IgD-negative memory B cell (primary cell): ENCODE data around the gene SMARCC1. TPM values are rescaled to one million over a fixed set of nuclear protein-coding genes. Genes with fewer than 3 reads are reported as not detected.

Experiments
- H3K27ac Mint-ChIP-seq, 3 donors: one replicate each; pipeline ENCODE4 v1.8.0; 2020 to 2022; ENCODE audit warnings: mild to moderate bottlenecking in 3 of 3, mixed read lengths in 3 of 3, moderate library complexity in 1 of 3
- H3K27me3 Mint-ChIP-seq: one replicate; pipeline ENCODE4 v1.8.0; 2021; ENCODE audit warnings: mixed read lengths
- H3K36me3 Mint-ChIP-seq: one replicate; pipeline ENCODE4 v1.8.0; 2020; ENCODE audit warnings: mild to moderate bottlenecking, mixed read lengths
- H3K4me1 Mint-ChIP-seq, 3 donors: one replicate each; pipeline ENCODE4 v1.8.0; 2020 to 2022; ENCODE audit warnings: mixed read lengths in 3 of 3, mild to moderate bottlenecking in 1 of 3
- H3K4me3 Mint-ChIP-seq, 4 donors: one replicate each; pipeline ENCODE4 v1.8.0; 2020 to 2022; ENCODE audit warnings: mild to moderate bottlenecking in 4 of 4, mixed read lengths in 4 of 4, moderate library complexity in 3 of 4
- H3K9me3 Mint-ChIP-seq, 3 donors: one replicate each; pipeline ENCODE4 v1.8.0; 2020 to 2021; ENCODE audit warnings: mixed read lengths in 3 of 3, mild to moderate bottlenecking in 1 of 3
- polyA plus RNA-seq: library from polyadenylated mRNA; unstranded; fragments of 300-500 nt; fragmentation: Illumina TruSeq; gene quantifications from one replicate; pipeline ENCODE4 v1.2.3, GENCODE V29; 2021

The SMARCC1 gene
- polyA plus RNA-seq, 1 donor from 2014 or later, result 106 TPM

- peaks cover 2% of the 10 kb centered on the region for H3K36me3 Mint-ChIP-seq
- H3K4me1 Mint-ChIP-seq, result peaks cover 2 to 4% (median 3%) of the 10 kb centered on the region in 3 donors
- H3K4me3 Mint-ChIP-seq, result no peak overlapping the region
- H3K9me3 Mint-ChIP-seq, result no peaks in the 10 kb centered on the region
- H3K27me3 Mint-ChIP-seq, result no peaks in the 10 kb centered on the region
- H3K27ac Mint-ChIP-seq, result no peak overlapping the region
Measured at GRCh38 chr3:47647550-47647949, 134.1 kb downstream of the SMARCC1 start.

GRCh38 chr3:47646362-47646761 lies 135.3 kb downstream of the SMARCC1 start:
- H3K4me1 Mint-ChIP-seq, result peaks cover 0 to 4% (median 3%) of the 10 kb centered on the region in 3 donors
- no peak overlapping the region for H3K4me3 Mint-ChIP-seq
- H3K9me3 Mint-ChIP-seq, result no peaks in the 10 kb centered on the region
- no peaks in the 10 kb centered on the region for H3K27me3 Mint-ChIP-seq
- no peak overlapping the region for H3K27ac Mint-ChIP-seq
- H3K36me3 Mint-ChIP-seq, result peaks cover 2% of the 10 kb centered on the region

- Mint-ChIP-seq H3K4me3 (no peak overlapping the region), H3K36me3 (peaks cover 2% of the 10 kb centered on the region), H3K27ac (no peak overlapping the region), H3K9me3 (no peaks in the 10 kb centered on the region), H3K27me3 (no peaks in the 10 kb centered on the region), H3K4me1 (peaks cover 0 to 4% (median 3%) of the 10 kb centered on the region in 3 donors)
Measured at GRCh38 chr3:47645551-47645950, 136.1 kb downstream of the SMARCC1 start.

GRCh38 chr3:47643092-47643491 lies 138.6 kb downstream of the SMARCC1 start:
- Mint-ChIP-seq H3K4me1 (peaks cover 0 to 4% (median 3%) of the 10 kb centered on the region in 3 donors), H3K4me3 (no peak overlapping the region), H3K9me3 (no peaks in the 10 kb centered on the region), H3K36me3 (peaks cover 4% of the 10 kb centered on the region), H3K27ac (no peak overlapping the region), H3K27me3 (no peaks in the 10 kb centered on the region)

GRCh38 chr3:47641739-47642138 lies 140.0 kb downstream of the SMARCC1 start:
- Mint-ChIP-seq H3K36me3 (peaks cover 4% of the 10 kb centered on the region), H3K9me3 (no peaks in the 10 kb centered on the region), H3K4me1 (peaks cover 0 to 4% (median 3%) of the 10 kb centered on the region in 3 donors), H3K4me3 (no peak overlapping the region), H3K27ac (peak overlapping the region in 1 of 3 donors; percentile 39), H3K27me3 (no peaks in the 10 kb centered on the region)

GRCh38 chr3:47636921-47637320 lies 144.8 kb downstream of the SMARCC1 start:
- Mint-ChIP-seq H3K27me3 (no peaks in the 10 kb centered on the region), H3K4me1 (peaks cover 5 to 17% (median 8%) of the 10 kb centered on the region in 3 donors), H3K4me3 (no peak overlapping the region), H3K27ac (no peak overlapping the region), H3K9me3 (no peaks in the 10 kb centered on the region), H3K36me3 (peaks cover 8% of the 10 kb centered on the region)

- H3K36me3 Mint-ChIP-seq, result peaks cover 7% of the 10 kb centered on the region
- H3K4me3 Mint-ChIP-seq, result no peak overlapping the region
- no peaks in the 10 kb centered on the region for H3K27me3 Mint-ChIP-seq
- H3K27ac Mint-ChIP-seq, result peak overlapping the region in 1 of 3 donors; percentile 76
- no peaks in the 10 kb centered on the region for H3K9me3 Mint-ChIP-seq
- peaks cover 5 to 17% (median 8%) of the 10 kb centered on the region in 3 donors for H3K4me1 Mint-ChIP-seq
Measured at GRCh38 chr3:47636225-47636624, 145.5 kb downstream of the SMARCC1 start.

- Mint-ChIP-seq H3K9me3 (no peaks in the 10 kb centered on the region), H3K4me3 (peak overlapping the region in 1 of 4 donors; percentile 4), H3K27ac (peak overlapping the region; percentile 71 to 76 (median 72)), H3K4me1 (peaks cover 5 to 17% (median 8%) of the 10 kb centered on the region in 3 donors), H3K27me3 (no peaks in the 10 kb centered on the region), H3K36me3 (peaks cover 6% of the 10 kb centered on the region)
Measured at GRCh38 chr3:47635536-47635935, 146.2 kb downstream of the SMARCC1 start.

GRCh38 chr3:47634996-47635395 lies 146.7 kb downstream of the SMARCC1 start:
- Mint-ChIP-seq H3K36me3 (peaks cover 5% of the 10 kb centered on the region), H3K27ac (peak overlapping the region in 2 of 3 donors; percentile 71 to 77), H3K4me1 (peaks cover 5 to 17% (median 8%) of the 10 kb centered on the region in 3 donors), H3K9me3 (no peaks in the 10 kb centered on the region), H3K4me3 (peak overlapping the region in 1 of 4 donors; percentile 4), H3K27me3 (no peaks in the 10 kb centered on the region)

- Mint-ChIP-seq H3K27ac (peak overlapping the region in 1 of 3 donors; percentile 86), H3K36me3 (peaks cover 2% of the 10 kb centered on the region)
Measured at GRCh38 chr3:47630810-47631209, 150.9 kb downstream of the SMARCC1 start.

GRCh38 chr3:47629770-47630169 lies 151.9 kb downstream of the SMARCC1 start:
- Mint-ChIP-seq H3K4me1 (peaks cover 1 to 5% (median 5%) of the 10 kb centered on the region in 3 donors), H3K9me3 (no peaks in the 10 kb centered on the region), H3K27me3 (no peaks in the 10 kb centered on the region), H3K4me3 (no peak overlapping the region), H3K36me3 (peaks cover 4% of the 10 kb centered on the region), H3K27ac (peak overlapping the region in 1 of 3 donors; percentile 57)

More at GRCh38 chr3:47630810-47631209, 150.9 kb downstream of the SMARCC1 start:
- H3K4me3 Mint-ChIP-seq, result no peak overlapping the region
- H3K27me3 Mint-ChIP-seq, result no peaks in the 10 kb centered on the region
- no peaks in the 10 kb centered on the region for H3K9me3 Mint-ChIP-seq
- H3K4me1 Mint-ChIP-seq, result peaks cover 6 to 13% (median 11%) of the 10 kb centered on the region in 3 donors

- no peak overlapping the region for H3K27ac Mint-ChIP-seq
- peaks cover 1 to 5% (median 5%) of the 10 kb centered on the region in 3 donors for H3K4me1 Mint-ChIP-seq
- peaks cover 2% of the 10 kb centered on the region for H3K36me3 Mint-ChIP-seq
- H3K9me3 Mint-ChIP-seq, result no peaks in the 10 kb centered on the region
- no peak overlapping the region for H3K4me3 Mint-ChIP-seq
- H3K27me3 Mint-ChIP-seq, result no peaks in the 10 kb centered on the region
Measured at GRCh38 chr3:47628426-47628825, 153.3 kb downstream of the SMARCC1 start.

- Mint-ChIP-seq H3K4me3 (peak overlapping the region in 1 of 4 donors; percentile 8), H3K9me3 (no peaks in the 10 kb centered on the region), H3K4me1 (peaks cover 0 to 1% (median 0%) of the 10 kb centered on the region in 3 donors), H3K27ac (no peak overlapping the region), H3K36me3 (peaks cover 5% of the 10 kb centered on the region), H3K27me3 (no peaks in the 10 kb centered on the region)
Measured at GRCh38 chr3:47622671-47623461, 158.8 kb downstream of the SMARCC1 start.

GRCh38 chr3:47617086-47618010 lies 164.3 kb downstream of the SMARCC1 start:
- no peaks in the 10 kb centered on the region for H3K9me3 Mint-ChIP-seq

GRCh38 chr3:47614788-47615187 lies 166.9 kb downstream of the SMARCC1 start:
- H3K4me3 Mint-ChIP-seq, result no peak overlapping the region
- H3K4me1 Mint-ChIP-seq, result peaks cover 0 to 6% (median 1%) of the 10 kb centered on the region in 3 donors
- H3K27me3 Mint-ChIP-seq, result no peaks in the 10 kb centered on the region
- no peak overlapping the region for H3K27ac Mint-ChIP-seq
- peaks cover 3% of the 10 kb centered on the region for H3K36me3 Mint-ChIP-seq
- no peaks in the 10 kb centered on the region for H3K9me3 Mint-ChIP-seq

More at GRCh38 chr3:47617086-47618010, 164.3 kb downstream of the SMARCC1 start:
- no peak overlapping the region for H3K27ac Mint-ChIP-seq
- peaks cover 0 to 1% (median 0%) of the 10 kb centered on the region in 3 donors for H3K4me1 Mint-ChIP-seq
- H3K36me3 Mint-ChIP-seq, result peaks cover 3% of the 10 kb centered on the region
- H3K4me3 Mint-ChIP-seq, result no peak overlapping the region
- no peaks in the 10 kb centered on the region for H3K27me3 Mint-ChIP-seq
